Thoracic aorta (tissue), 2 donors: ENCODE measurements around the gene EFHC1. TPM values are rescaled to one million over a fixed set of nuclear protein-coding genes. Genes with fewer than 3 reads are reported as not detected.

Source experiments
- ATAC-seq: fragments of 150-250 bp; one replicate; pipeline ENCODE4 v1.8.0; 2017; ENCODE audit warnings: low read depth; ENCODE audit not compliant: insufficient number of reproducible peaks, low FRiP score
- DNase-seq: peaks from one replicate; pipeline ENCODE4 v3.0.0-alpha.2; 2020; ENCODE audit warnings: low spot score
- H3K27ac ChIP-seq, 2 donors: fragments of 200-600 bp; sonication (generic); 1 replicate in 1 of 2; 2 replicates in 1 of 2; pipeline ENCODE4 v1.5.1; 2016; ENCODE audit warnings: mild to moderate bottlenecking in 2 of 2, moderate library complexity in 2 of 2
- H3K27me3 ChIP-seq: fragments of 200-600 bp; sonication (generic); replicated peaks from 2 replicates; pipeline ENCODE4 v1.6.0; 2016; ENCODE audit warnings: mild to moderate bottlenecking; ENCODE audit not compliant: insufficient read depth
- H3K36me3 ChIP-seq: fragments of 200-600 bp; sonication (generic); one replicate; pipeline ENCODE4 v1.5.1; 2016
- H3K4me1 ChIP-seq, 2 donors: fragments of 200-600 bp; sonication (generic); 1 replicate in 1 of 2; 2 replicates in 1 of 2; pipeline versions ENCODE4 v1.5.1 to v1.6.0; 2016; ENCODE audit warnings: low read depth in 2 of 2, mild to moderate bottlenecking in 1 of 2; ENCODE audit not compliant: control insufficient read depth in 1 of 2
- H3K4me3 ChIP-seq: fragments of 200-600 bp; sonication (generic); 2 replicates; pipeline ENCODE4 v1.5.1; 2016; ENCODE audit warnings: mild to moderate bottlenecking
- H3K9me3 ChIP-seq: fragments of 200-600 bp; sonication (generic); 2 replicates; pipeline ENCODE4 v1.5.1; 2016
- CTCF ChIP-seq: fragments of 200-600 bp; sonication (generic); IDR thresholded peaks from one replicate; pipeline ENCODE4 v1.5.1; 2019; ENCODE audit warnings: antibody characterized with exemption
- total RNA-seq, 2 donors: library from RNA; depleted of rRNA; stranded (reverse); fragments of >200 nt; gene quantifications; one replicate each; pipeline versions ENCODE4 v1.1.0 to v1.2.3, GENCODE V29; 2016

EFHC1 gene
- total RNA-seq, 2 donors from 2014 or later = 13.5 to 14.9 TPM

DNA sequence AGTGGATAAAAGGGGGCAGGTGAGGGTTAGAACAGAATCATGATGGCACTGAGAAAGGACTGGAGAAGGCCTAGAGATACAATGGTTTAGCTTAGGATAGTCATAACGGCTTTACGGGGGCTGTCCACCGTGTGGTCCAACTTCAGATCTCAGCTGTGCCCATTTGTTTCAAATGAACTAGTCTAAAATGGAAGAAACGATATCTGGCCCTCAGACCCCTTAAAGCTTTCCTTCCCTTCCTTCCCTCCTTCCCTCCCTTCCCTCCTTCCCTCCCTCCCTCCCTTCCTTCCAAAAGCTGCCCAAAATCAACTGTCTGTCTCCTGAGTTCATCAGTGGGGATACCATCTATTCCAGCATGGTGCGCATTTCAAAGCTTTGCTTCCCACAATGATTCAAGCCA, 128.9 kb downstream of the EFHC1 start:
- H3K9me3 ChIP-seq = no peaks in the 10 kb centered on the region
- no peak overlapping the region for H3K4me3 ChIP-seq
- H3K4me1 ChIP-seq = peaks cover 74 to 99% of the 10 kb centered on the region in 2 donors
- DNase-seq (no peak), ATAC-seq (no peak)
- H3K27ac ChIP-seq = peak overlapping the region in 1 of 2 donors; percentile 50
- H3K27me3 ChIP-seq = no peaks in the 10 kb centered on the region
- H3K36me3 ChIP-seq = no peaks in the 10 kb centered on the region
- no peak for TF ChIP-seq CTCF

DNA sequence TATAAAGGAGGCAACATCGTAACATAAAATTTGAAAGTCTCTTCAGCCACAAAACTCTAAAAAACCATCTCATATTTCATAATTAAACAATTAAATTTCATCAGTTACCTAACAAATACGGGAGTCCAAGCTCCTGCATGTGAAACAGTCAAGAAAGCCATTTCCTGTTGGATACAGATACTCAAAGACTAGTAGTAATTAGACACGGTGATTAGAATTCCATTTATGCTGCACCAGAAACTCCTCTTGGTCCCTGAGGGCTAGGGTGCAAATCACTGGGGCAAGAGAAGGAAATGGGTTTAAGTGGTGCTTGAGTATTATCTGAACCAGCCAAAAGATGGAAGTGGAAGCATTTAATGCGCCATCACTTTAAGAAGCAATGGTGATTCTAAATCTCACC, 129.3 kb downstream of the EFHC1 start:
- no peak for TF ChIP-seq CTCF
- Histone ChIP-seq H3K9me3 (no peaks in the 10 kb centered on the region), H3K4me3 (no peak overlapping the region), H3K36me3 (no peaks in the 10 kb centered on the region), H3K4me1 (peaks cover 72 to 97% of the 10 kb centered on the region in 2 donors), H3K27ac (peak overlapping the region; percentile 7 to 50), H3K27me3 (no peaks in the 10 kb centered on the region)
- DNase-seq (no peak), ATAC-seq (no peak)

DNA sequence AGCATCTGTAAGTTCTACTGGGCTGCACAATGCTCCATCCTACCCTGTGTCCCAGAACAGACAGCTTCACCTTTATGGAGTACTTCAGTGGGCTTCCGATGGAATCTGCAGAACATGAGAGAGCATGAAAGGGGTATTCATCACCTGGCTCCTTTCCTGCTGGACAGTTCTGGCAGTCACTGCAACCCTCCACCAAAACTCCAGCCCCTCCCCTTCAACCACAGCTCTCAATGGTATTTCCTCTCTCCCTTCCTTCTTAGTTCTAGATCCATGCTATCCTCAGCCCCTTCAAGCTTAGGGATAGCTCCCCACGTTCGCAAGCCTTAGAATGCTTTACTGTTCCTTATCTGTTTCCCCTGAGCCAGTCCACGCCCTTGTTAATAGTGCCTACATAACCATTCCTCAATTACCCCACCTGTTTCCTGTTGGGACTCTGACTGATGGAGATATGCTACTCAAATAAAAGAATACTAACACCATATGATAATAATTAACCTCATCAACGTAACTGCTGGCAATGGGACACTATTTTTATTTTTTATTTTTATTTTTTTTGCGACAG, 130.0 kb downstream of the EFHC1 start:
- ATAC-seq (no peak), DNase-seq (no peak)
- Histone ChIP-seq H3K36me3 (no peaks in the 10 kb centered on the region), H3K9me3 (no peaks in the 10 kb centered on the region), H3K4me1 (peaks cover 66 to 96% of the 10 kb centered on the region in 2 donors), H3K27me3 (no peaks in the 10 kb centered on the region), H3K27ac (peak overlapping the region; percentile 7 to 76), H3K4me3 (no peak overlapping the region)
- no peak for TF ChIP-seq CTCF

GRCh38 chr6:52550870-52551269, 130.7 kb downstream of the EFHC1 start:
- H3K4me3 ChIP-seq = no peak overlapping the region
- DNase-seq (no peak), ATAC-seq (no peak)
- TF ChIP-seq CTCF = no peak
- H3K27me3 ChIP-seq = no peaks in the 10 kb centered on the region
- H3K36me3 ChIP-seq = no peaks in the 10 kb centered on the region
- peaks cover 60 to 96% of the 10 kb centered on the region in 2 donors for H3K4me1 ChIP-seq
- peak overlapping the region; percentile 76 to 80 for H3K27ac ChIP-seq
- no peaks in the 10 kb centered on the region for H3K9me3 ChIP-seq

- Histone ChIP-seq H3K4me1 (peaks cover 59 to 96% of the 10 kb centered on the region in 2 donors), H3K4me3 (peak overlapping the region; percentile 53), H3K27me3 (no peaks in the 10 kb centered on the region), H3K36me3 (no peaks in the 10 kb centered on the region), H3K9me3 (no peaks in the 10 kb centered on the region), H3K27ac (peak overlapping the region; percentile 76 to 80)
- TF ChIP-seq CTCF = no peak
- DNase-seq (peak; percentile 69), ATAC-seq (peak; percentile 32)
Measured at GRCh38 chr6:52551483-52552277, 131.5 kb downstream of the EFHC1 start.
